22Rv1 (cell line): Measurements from ENCODE around the gene MNX1.

Source experiments
- CTCF ChIP-seq: fragments of 450-650 bp; IDR thresholded peaks from 2 replicates; pipeline ENCODE4 v1.5.1; 2017; ENCODE audit warnings: mild to moderate bottlenecking
- ZFX ChIP-seq: fragments of 450-650 bp; IDR thresholded peaks from 2 replicates; pipeline ENCODE4 v1.6.1; 2017; ENCODE audit warnings: antibody characterized with exemption, borderline replicate concordance

- TF ChIP-seq CTCF (no peak), ZFX (no peak)
These were observed 47.6 kb upstream of the MNX1 start for GRCh38 chr7:157058068-157058467.
